Bronchial epithelial cell (primary cell): ENCODE results near the gene EI24. TPM values are rescaled to one million over a fixed set of nuclear protein-coding genes. Genes with fewer than 3 reads are reported as not detected.
"Not testable (repeated sequence)": the region's sequence is repeated elsewhere in the genome, so short reads cannot be mapped to it uniquely, and the experiment has no call there.

Experiments
- DNase-seq: peaks from one replicate; pipeline ENCODE4 v3.0.0-alpha.2; 2010; ENCODE audit warnings: low read depth
- FAIRE-seq: peaks from 2 replicates; lab custom pipeline; 2011; peaks lifted over from hg19 to GRCh38; lab: Jason Lieb, UNC
- H3K27me3 ChIP-seq: 2 replicates; pipeline ENCODE4 v1.5.1; 2011; ENCODE audit warnings: low read length; ENCODE audit not compliant: control insufficient read depth, insufficient read depth
- H3K36me3 ChIP-seq: 2 replicates; pipeline ENCODE4 v1.5.1; 2011; ENCODE audit warnings: low read length; ENCODE audit not compliant: control insufficient read depth, insufficient read depth
- H3K4me3 ChIP-seq: 2 replicates; pipeline ENCODE4 v1.5.1; 2011; ENCODE audit warnings: mild to moderate bottlenecking, low read depth, low read length, control low read depth
- total RNA-seq: library from RNA; depleted of rRNA; stranded (reverse); fragments of >200 nt; gene quantifications from 2 replicates; pipeline ENCODE4 v1.2.1, GENCODE V29; 2014
- TF ChIP-seq, protein P1 (sequence below): IDR thresholded peaks from 2 replicates; pipeline ENCODE4 v1.5.1; 2011; ENCODE audit warnings: mild to moderate bottlenecking, moderate library complexity, low read length, control low read depth, inconsistent platforms; ENCODE audit not compliant: insufficient read depth, severe bottlenecking

Gene EI24
- 148 and 179 TPM in 2 replicates for total RNA-seq

DNA sequence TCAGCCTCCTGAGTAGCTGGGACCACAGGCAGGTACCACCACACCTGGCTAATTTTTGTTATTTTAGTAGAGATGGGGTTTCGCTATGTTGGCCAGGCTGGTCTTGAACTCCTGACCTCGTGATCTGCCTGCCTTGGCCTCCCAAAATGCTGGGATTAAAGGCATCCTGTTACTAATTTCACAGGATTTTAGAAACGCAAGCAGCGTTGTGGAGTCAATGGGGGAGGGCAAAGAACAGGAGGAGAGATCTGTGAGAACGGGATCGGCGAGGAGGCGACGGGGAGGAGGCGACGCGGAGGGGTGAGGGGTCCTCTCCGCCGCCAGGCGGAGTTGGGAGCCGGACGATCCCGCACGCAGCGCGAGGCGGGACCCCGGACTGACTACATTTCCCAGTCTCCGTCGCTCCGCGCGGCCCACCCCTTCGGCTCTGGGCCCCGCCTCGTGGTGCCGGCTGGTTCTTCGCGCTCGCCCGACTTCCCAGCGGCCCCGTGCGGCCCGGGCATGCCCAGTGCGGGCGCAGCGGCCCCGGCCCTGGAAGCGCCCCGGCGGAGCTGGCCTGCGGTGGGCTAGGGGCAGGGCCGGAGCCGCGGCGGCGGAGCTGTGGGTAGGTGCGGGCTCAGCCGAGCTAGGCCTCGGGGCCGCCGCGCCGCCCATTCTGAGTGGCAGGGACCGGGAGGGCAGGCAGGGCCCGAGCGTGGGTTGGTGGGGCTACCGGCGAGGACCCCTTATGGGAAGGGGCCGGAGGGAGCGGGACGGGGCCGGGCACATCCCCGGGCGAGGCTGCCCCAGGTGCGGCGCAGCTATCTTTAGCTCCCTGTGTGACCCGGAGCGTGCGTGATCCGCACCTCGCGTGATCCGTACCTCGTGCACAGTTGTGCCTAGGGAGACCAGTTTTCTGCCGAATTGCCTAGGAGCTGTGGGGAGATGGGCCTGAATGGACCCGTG, at the start of gene EI24:
EI24 (plus strand) TSS at position 508 of the 945 bp plus-strand sequence. CDS start 3,051 bp downstream, outside the sequence.
- no peak for FAIRE-seq
- H3K4me3 ChIP-seq: peak within 1 kb of the TSS; percentile 96
- peaks cover 1% of the 10 kb centered on the region for H3K36me3 ChIP-seq
- peak; percentile 77 for DNase-seq
- no peaks in the 10 kb centered on the region for H3K27me3 ChIP-seq
- TF ChIP-seq, protein P1, sequence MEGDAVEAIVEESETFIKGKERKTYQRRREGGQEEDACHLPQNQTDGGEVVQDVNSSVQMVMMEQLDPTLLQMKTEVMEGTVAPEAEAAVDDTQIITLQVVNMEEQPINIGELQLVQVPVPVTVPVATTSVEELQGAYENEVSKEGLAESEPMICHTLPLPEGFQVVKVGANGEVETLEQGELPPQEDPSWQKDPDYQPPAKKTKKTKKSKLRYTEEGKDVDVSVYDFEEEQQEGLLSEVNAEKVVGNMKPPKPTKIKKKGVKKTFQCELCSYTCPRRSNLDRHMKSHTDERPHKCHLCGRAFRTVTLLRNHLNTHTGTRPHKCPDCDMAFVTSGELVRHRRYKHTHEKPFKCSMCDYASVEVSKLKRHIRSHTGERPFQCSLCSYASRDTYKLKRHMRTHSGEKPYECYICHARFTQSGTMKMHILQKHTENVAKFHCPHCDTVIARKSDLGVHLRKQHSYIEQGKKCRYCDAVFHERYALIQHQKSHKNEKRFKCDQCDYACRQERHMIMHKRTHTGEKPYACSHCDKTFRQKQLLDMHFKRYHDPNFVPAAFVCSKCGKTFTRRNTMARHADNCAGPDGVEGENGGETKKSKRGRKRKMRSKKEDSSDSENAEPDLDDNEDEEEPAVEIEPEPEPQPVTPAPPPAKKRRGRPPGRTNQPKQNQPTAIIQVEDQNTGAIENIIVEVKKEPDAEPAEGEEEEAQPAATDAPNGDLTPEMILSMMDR: peak; percentile 87

DNA sequence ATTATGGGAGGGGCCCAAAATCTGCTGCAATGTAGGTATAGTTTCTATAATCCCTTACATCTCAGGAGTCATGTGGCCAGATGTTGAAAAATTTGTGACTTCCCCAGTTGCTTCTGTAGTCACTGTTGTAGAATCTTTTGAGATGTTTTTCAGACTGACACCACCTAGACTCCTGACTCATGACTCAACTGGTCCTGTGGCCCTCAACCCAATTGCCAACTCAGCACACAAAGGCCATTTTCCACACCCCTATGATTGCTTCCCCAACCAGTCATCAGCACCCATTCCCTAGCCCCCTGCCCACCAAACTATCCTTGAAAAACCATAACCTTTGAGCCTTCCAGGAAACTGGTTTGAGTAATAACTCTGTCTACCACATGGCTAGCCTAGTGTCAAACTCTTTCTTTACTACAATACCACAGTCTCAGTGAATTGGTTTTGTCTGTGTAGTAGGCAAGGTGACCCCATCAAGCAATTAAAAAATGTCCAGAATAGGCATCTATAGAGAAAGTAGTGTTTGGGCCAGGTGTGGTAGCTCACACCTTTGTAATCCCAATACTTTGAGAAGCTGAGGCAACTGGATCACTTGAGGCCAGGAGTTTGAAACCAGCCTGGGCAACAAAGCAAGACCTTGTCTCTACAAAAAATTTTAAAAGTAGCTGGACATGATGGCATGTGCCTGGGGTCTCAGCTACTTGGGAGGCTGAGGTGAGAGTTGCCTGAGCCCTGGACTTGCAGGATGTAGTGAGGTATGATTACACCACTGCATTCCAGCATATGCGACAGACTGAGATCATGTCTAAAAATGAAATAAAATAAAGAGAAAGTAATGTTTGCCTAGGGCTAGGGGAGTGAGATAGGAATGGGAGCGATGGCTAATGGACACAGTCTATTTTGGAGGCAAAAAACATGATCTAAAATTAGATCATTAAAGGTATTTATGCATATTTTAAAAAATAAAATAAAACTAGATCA, 49.1 kb upstream of the EI24 start:
- TF ChIP-seq, protein P1: no peak
- H3K4me3 ChIP-seq: no peak overlapping the region
- H3K36me3 ChIP-seq: no peaks in the 10 kb centered on the region
- H3K27me3 ChIP-seq: no peaks in the 10 kb centered on the region
- FAIRE-seq (no peak), DNase-seq (no peak)

DNA sequence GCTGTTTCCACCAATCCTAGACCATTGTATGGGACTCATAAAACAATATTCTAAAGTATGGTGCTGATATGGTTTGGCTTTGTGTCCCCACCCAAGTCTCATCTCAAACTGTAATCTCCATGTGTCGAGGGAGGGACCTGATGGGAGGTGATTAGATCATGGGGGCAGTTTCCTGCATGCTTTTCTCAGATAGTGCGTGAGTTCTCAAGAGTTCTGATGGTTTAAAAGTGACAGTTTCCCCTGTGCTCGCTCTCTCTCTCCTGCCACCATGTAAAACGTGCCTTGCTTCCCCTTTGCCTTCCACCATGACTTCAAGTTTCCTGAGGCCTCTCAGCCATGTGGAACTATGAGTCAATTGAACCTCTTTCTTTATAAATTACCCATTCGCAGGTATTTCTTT, 44.0 kb upstream of the EI24 start:
- H3K4me3 ChIP-seq: no peak overlapping the region
- DNase-seq (no peak), FAIRE-seq (no peak)
- no peaks in the 10 kb centered on the region for H3K36me3 ChIP-seq
- TF ChIP-seq, protein P1: no peak
- H3K27me3 ChIP-seq: no peaks in the 10 kb centered on the region

DNA sequence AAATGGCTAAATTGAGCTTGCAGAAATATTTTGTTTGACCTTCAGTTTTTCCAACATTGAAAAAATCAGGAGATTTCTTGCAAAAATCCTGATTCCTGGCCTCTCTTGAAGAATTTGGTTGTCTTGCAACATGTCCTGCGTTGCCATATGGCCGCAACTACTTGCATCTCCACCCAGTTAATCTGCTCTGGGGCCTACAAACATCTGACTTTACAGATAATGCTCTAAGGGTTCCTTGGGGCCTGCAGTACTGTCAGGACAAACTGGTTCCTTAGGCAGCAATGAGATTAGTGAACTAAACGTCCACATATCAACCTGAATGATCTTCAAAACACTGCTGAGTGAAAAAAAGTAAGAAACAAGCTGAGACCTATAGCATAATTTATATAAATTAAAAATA, 36.6 kb upstream of the EI24 start:
- TF ChIP-seq, protein P1: no peak
- DNase-seq (no peak), FAIRE-seq (no peak)
- Histone ChIP-seq H3K4me3 (no peak overlapping the region), H3K36me3 (no peaks in the 10 kb centered on the region), H3K27me3 (no peaks in the 10 kb centered on the region)

DNA sequence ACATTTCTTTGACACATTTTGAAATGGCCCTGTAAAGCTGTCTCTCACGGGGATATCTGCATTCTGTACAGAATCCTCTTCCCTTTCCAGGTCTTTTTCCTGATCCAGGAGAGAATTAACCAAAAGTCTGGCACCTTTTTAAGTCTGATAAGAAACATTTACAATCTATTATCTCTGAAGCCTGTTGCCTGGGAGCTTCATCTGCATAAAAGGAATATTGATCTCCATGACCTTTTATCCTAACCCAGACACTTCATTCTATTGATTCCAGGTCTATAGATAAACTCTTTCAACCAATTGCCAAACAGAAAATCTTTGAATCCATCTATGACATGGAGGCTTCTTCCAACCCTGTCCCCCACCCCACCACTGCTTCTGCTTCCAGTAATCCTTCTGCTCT, 33.7 kb upstream of the EI24 start:
- TF ChIP-seq, protein P1: no peak
- H3K36me3 ChIP-seq: no peaks in the 10 kb centered on the region
- H3K27me3 ChIP-seq: no peaks in the 10 kb centered on the region
- DNase-seq (no peak), FAIRE-seq (no peak)
- H3K4me3 ChIP-seq: no peak overlapping the region

DNA sequence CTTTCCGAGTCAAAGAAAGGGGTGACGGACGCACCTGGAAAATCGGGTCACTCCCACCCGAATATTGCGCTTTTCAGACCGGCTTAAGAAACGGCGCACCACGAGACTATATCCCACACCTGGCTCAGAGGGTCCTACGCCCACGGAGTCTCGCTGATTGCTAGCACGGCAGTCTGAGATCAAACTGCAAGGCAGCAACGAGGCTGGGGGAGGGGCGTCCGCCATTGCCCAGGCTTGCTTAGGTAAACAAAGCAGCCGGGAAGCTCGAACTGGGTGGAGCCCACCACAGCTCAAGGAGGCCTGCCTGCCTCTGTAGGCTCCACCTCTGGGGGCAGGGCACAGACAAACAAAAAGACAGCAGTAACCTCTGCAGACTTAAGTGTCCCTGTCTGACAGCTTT, 32.4 kb upstream of the EI24 start:
- not testable (repeated sequence) for DNase-seq, H3K36me3 ChIP-seq, H3K4me3 ChIP-seq, H3K27me3 ChIP-seq, FAIRE-seq
